Measurements from ENCODE around the gene RPSA.

DNA sequence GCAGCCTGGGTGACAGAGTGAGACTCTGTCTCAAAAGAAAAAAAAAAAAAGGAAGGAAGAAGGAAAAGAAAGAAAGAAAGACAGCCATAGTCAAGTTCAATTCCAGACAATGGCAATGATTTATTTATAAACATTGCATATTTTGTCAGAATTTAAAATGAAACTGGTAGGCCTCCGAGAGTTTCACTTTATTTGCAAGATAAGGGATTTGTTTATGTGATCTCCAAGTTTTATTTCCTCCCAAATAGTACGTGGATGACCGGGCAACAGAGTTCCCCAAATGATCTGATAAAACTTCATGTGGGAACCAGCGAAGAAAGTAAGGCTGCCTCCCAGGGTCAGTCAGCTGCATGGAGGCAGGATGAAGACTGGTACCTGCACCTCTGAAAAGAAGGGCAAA lies 32.4 kb downstream of the RPSA start:
- TF ChIP-seq CTCF (IDR thresholded peaks at IDR 0.05 in 8 of 11, conservative IDR thresholded peaks at IDR 0.05 in 3 of 11) = no peak
- no peak for TF ChIP-seq POLR2A (IDR thresholded peaks at IDR 0.05)
- TF ChIP-seq POLR2AphosphoS5 (IDR thresholded peaks at IDR 0.05) = no peak
